K562 (cell line): ENCODE results near the gene ALKBH2. TPM values are rescaled to one million over a fixed set of nuclear protein-coding genes. Genes with fewer than 3 reads are reported as not detected.

Source experiments
- ETV6 ChIP-seq, 3 experiments: fragments of 150-350 bp in 1 of 3; sonication (generic) in 1 of 3; formaldehyde crosslinking in 1 of 3; IDR thresholded peaks; 2 replicates each; pipeline versions ENCODE4 v1.6.1 to v1.8.0; 2014 to 2022; ENCODE audit warnings: borderline replicate concordance in 2 of 3, low read depth in 2 of 3, antibody characterized with exemption in 1 of 3, low read length in 1 of 3, mild to moderate bottlenecking in 1 of 3, missing genetic modification reagents in 1 of 3
- GTF2F1 ChIP-seq: IDR thresholded peaks from 2 replicates; pipeline ENCODE4 v1.6.1; 2011; ENCODE audit warnings: low read depth, low read length, improper control_type of control experiment
- HLTF ChIP-seq: fragments of 450-650 bp; IDR thresholded peaks from 2 replicates; pipeline ENCODE4 v1.6.1; 2016
- PYGO2 ChIP-seq: fragments of 450-650 bp; IDR thresholded peaks from 2 replicates; pipeline ENCODE4 v1.6.1; 2016; ENCODE audit warnings: mild to moderate bottlenecking, missing genetic modification characterization, moderate library complexity, missing compliant biosample characterization
- SMARCA4 ChIP-seq: fragments of 450-650 bp; IDR thresholded peaks from 2 replicates; pipeline ENCODE4 v1.6.1; 2016
- TOE1 ChIP-seq, 2 experiments: fragments of 450-650 bp in 1 of 2; sonication (generic) in 1 of 2; formaldehyde crosslinking in 1 of 2; IDR thresholded peaks; 2 replicates each; pipeline versions ENCODE4 v1.7.1 to v1.8.0; 2016 to 2022; ENCODE audit warnings: borderline replicate concordance in 2 of 2, mild to moderate bottlenecking in 2 of 2, antibody characterized with exemption in 1 of 2, inconsistent platforms in 1 of 2, low read depth in 1 of 2, missing genetic modification reagents in 1 of 2, moderate library complexity in 1 of 2
- ZNF436 ChIP-seq: fragments of 250-450, 450-650 bp; sonication (Bioruptor Pico); formaldehyde crosslinking; IDR thresholded peaks from 2 replicates; pipeline ENCODE4 v1.7.0; 2020; ENCODE audit warnings: mild to moderate bottlenecking
- ZNF445 ChIP-seq: fragments of 250-450 bp; sonication (Bioruptor Pico); IDR thresholded peaks from 2 replicates; pipeline ENCODE4 v1.4.0; 2020; ENCODE audit warnings: low read depth, mild to moderate bottlenecking, moderate library complexity
- ZNF780A ChIP-seq: fragments of 250-450 bp; sonication (Bioruptor Pico); IDR thresholded peaks from 2 replicates; pipeline ENCODE4 v1.5.0; 2021; ENCODE audit warnings: mild to moderate bottlenecking
- polyA plus RNA-seq, 8 experiments: library from polyadenylated mRNA; depleted of rRNA in 4 of 8; stranded (reverse) in 5 of 8; unstranded in 3 of 8; fragments of >200 nt; fragmentation: Nextera tagmentation in 2 of 8; fragmentation: Illumina TruSeq in 1 of 8; extraction: Ambion mirVana in 2 of 8; extraction: Trizol in 1 of 8; gene quantifications; 2 replicates each; pipeline versions ENCODE4 v1.2.1 to v1.2.3, GENCODE V29; 2011 to 2014; ENCODE audit warnings: inconsistent platforms in 1 of 8, missing spikeins in 1 of 8
- total RNA-seq, 7 experiments: library from RNA; depleted of rRNA in 6 of 7; stranded (reverse); fragments of >200 nt in 6 of 7; fragmentation: Illumina TruSeq in 2 of 7; extraction: Trizol in 2 of 7; gene quantifications; 2 replicates each; pipeline versions ENCODE4 v1.2.1 to v1.2.3, GENCODE V29; 2011 to 2021; ENCODE audit warnings: low replicate concordance in 1 of 7
- TF ChIP-seq, protein P1 (sequence below): sonication (generic); formaldehyde crosslinking; IDR thresholded peaks from 2 replicates; pipeline ENCODE4 v1.8.0; 2023; ENCODE audit warnings: mild to moderate bottlenecking, missing genetic modification reagents
- TF ChIP-seq, protein P2 (sequence below): fragments of 150-350 bp; IDR thresholded peaks from 2 replicates; pipeline ENCODE4 v1.6.1; 2014; ENCODE audit warnings: low read depth, mild to moderate bottlenecking, low read length, borderline replicate concordance
- TF ChIP-seq, protein P3 (sequence below): sonication (generic); formaldehyde crosslinking; IDR thresholded peaks from 2 replicates; pipeline ENCODE4 v1.8.1; 2023; ENCODE audit warnings: mild to moderate bottlenecking, missing genetic modification reagents

The ALKBH2 gene
- total and polyA plus RNA-seq, 9 of the 15 experiments (the other 6 are each of a cell fraction or from before 2014, with no cell fraction given) = 5.9 to 56.1 (median 41.9) TPM

DNA sequence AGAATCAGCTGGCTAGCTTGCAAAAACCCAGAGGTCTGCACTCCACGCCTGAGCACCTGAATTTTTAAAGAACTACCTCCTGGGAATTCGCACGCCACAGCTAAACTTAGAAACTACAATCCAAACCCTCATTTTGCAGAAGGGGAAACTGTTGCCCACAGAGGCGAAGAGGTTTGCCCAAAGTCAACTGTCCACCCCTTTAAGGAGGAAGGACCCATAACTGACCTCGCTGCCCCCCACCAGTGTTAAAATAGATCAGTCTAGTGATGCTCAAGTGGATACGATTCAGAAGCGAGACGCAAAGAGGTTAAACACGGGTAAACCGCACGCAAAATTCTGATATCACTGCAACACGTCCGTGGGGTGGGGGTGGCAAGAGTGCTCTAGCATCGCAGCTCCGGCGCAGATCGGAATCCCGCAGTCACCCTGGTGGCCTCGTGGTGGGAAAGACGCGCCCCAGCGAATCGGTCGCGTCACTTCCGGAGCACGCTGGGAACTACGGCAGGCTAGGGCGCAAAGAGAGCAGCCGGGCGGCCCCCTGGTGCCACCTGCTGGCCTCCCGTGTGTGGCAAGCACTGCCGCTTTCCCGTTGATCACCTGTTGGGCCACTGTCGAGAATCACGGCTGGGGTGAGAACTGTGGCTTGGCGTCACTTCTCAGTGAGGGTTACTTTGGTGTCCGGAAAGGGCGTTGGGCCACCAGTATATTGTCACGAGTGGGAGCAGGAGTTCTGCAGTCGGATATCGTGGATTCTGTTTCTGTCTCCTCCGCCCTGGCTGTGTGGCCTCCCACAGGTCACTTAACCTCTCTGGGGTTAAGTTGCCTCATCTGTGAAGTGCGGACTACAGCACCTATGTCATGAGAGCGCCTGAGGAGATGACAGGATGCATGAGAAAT, at the start of gene ALKBH2 (continued):
- TF ChIP-seq ZNF436 (CRISPR knock-in tag) = no peak
- TF ChIP-seq SMARCA4 = peak; percentile 19; the same call in 1 of the 2 replicates
- TF ChIP-seq, protein P1, sequence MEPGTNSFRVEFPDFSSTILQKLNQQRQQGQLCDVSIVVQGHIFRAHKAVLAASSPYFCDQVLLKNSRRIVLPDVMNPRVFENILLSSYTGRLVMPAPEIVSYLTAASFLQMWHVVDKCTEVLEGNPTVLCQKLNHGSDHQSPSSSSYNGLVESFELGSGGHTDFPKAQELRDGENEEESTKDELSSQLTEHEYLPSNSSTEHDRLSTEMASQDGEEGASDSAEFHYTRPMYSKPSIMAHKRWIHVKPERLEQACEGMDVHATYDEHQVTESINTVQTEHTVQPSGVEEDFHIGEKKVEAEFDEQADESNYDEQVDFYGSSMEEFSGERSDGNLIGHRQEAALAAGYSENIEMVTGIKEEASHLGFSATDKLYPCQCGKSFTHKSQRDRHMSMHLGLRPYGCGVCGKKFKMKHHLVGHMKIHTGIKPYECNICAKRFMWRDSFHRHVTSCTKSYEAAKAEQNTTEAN (CRISPR knock-in tag) = no peak
- TF ChIP-seq GTF2F1 = peak; percentile 71; the same call in 1 of the 2 replicates
- TF ChIP-seq, protein P2, sequence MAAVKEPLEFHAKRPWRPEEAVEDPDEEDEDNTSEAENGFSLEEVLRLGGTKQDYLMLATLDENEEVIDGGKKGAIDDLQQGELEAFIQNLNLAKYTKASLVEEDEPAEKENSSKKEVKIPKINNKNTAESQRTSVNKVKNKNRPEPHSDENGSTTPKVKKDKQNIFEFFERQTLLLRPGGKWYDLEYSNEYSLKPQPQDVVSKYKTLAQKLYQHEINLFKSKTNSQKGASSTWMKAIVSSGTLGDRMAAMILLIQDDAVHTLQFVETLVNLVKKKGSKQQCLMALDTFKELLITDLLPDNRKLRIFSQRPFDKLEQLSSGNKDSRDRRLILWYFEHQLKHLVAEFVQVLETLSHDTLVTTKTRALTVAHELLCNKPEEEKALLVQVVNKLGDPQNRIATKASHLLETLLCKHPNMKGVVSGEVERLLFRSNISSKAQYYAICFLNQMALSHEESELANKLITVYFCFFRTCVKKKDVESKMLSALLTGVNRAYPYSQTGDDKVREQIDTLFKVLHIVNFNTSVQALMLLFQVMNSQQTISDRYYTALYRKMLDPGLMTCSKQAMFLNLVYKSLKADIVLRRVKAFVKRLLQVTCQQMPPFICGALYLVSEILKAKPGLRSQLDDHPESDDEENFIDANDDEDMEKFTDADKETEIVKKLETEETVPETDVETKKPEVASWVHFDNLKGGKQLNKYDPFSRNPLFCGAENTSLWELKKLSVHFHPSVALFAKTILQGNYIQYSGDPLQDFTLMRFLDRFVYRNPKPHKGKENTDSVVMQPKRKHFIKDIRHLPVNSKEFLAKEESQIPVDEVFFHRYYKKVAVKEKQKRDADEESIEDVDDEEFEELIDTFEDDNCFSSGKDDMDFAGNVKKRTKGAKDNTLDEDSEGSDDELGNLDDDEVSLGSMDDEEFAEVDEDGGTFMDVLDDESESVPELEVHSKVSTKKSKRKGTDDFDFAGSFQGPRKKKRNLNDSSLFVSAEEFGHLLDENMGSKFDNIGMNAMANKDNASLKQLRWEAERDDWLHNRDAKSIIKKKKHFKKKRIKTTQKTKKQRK = no peak
- TF ChIP-seq TOE1 (IDR thresholded peaks at IDR 0.05; ENCODE audit: borderline replicate concordance) = peak; percentile 77; the same call in 1 of the 2 replicates
- TF ChIP-seq TOE1 (CRISPR knock-in tag; IDR thresholded peaks at IDR 0.05; ENCODE audit: borderline replicate concordance, low read depth) = peak; percentile 91; the same call in 1 of the 2 replicates
- no peak for TF ChIP-seq PYGO2 (tag)
- TF ChIP-seq ETV6 (IDR thresholded peaks at IDR 0.05; ENCODE audit: borderline replicate concordance in 1 of 2, low read depth in 2 of 2, low read length in 1 of 2) = no peak
- no peak for TF ChIP-seq ETV6 (CRISPR knock-in tag; IDR thresholded peaks at IDR 0.05; ENCODE audit: borderline replicate concordance)
- TF ChIP-seq HLTF = peak; percentile 49; the same call in 1 of the 2 replicates
- TF ChIP-seq, protein P3, sequence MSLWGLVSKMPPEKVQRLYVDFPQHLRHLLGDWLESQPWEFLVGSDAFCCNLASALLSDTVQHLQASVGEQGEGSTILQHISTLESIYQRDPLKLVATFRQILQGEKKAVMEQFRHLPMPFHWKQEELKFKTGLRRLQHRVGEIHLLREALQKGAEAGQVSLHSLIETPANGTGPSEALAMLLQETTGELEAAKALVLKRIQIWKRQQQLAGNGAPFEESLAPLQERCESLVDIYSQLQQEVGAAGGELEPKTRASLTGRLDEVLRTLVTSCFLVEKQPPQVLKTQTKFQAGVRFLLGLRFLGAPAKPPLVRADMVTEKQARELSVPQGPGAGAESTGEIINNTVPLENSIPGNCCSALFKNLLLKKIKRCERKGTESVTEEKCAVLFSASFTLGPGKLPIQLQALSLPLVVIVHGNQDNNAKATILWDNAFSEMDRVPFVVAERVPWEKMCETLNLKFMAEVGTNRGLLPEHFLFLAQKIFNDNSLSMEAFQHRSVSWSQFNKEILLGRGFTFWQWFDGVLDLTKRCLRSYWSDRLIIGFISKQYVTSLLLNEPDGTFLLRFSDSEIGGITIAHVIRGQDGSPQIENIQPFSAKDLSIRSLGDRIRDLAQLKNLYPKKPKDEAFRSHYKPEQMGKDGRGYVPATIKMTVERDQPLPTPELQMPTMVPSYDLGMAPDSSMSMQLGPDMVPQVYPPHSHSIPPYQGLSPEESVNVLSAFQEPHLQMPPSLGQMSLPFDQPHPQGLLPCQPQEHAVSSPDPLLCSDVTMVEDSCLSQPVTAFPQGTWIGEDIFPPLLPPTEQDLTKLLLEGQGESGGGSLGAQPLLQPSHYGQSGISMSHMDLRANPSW (CRISPR knock-in tag) = peak; percentile 96; the same call in 1 of the 2 replicates
- TF ChIP-seq ZNF780A (CRISPR knock-in tag) = no peak
- no peak for TF ChIP-seq ZNF445 (CRISPR knock-in tag)
